HL-60 (cell line): Measurements from ENCODE around the gene MUSTN1.

Experiments
- REST ChIP-seq: IDR thresholded peaks from 2 replicates; pipeline ENCODE4 v1.6.1; 2012; ENCODE audit warnings: low read depth; ENCODE audit not compliant: insufficient replicate concordance
- TF ChIP-seq, protein P1 (sequence below): IDR thresholded peaks from one replicate; pipeline ENCODE4 v1.5.1; 2011; ENCODE audit warnings: low read length, control low read depth, inconsistent platforms; ENCODE audit not compliant: insufficient read depth

DNA sequence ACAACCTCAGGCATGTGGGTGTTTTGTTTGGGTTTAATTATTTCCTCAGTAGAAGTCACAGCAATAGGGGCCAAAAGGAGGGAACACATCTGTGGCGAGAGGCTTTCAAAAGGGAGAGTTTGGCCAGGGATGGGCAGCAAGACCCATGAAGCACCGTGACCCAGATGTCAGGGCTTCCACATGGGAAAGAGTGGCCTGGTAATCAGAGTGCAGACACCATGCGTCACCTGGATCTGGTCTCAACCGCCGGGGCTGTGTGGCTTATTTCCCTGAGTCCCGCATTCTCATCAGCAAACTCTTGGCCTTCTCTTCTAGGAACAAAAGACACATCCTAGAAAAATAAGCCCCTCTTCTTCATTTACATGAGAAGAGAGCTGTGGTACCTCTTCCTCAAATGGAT is 12.4 kb upstream of the MUSTN1 start:
- TF ChIP-seq, protein P1, sequence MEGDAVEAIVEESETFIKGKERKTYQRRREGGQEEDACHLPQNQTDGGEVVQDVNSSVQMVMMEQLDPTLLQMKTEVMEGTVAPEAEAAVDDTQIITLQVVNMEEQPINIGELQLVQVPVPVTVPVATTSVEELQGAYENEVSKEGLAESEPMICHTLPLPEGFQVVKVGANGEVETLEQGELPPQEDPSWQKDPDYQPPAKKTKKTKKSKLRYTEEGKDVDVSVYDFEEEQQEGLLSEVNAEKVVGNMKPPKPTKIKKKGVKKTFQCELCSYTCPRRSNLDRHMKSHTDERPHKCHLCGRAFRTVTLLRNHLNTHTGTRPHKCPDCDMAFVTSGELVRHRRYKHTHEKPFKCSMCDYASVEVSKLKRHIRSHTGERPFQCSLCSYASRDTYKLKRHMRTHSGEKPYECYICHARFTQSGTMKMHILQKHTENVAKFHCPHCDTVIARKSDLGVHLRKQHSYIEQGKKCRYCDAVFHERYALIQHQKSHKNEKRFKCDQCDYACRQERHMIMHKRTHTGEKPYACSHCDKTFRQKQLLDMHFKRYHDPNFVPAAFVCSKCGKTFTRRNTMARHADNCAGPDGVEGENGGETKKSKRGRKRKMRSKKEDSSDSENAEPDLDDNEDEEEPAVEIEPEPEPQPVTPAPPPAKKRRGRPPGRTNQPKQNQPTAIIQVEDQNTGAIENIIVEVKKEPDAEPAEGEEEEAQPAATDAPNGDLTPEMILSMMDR, result no peak
- no peak for TF ChIP-seq REST
